ENCODE results near the gene MTFR1L.

Gene MTFR1L

GRCh38 chr1:25847929-25848328 is 28.2 kb downstream of the MTFR1L start:
- TF ChIP-seq ZNF384 (IDR thresholded peaks at IDR 0.05) = no peak
- no peak for TF ChIP-seq CTBP1 (IDR thresholded peaks at IDR 0.05; ENCODE audit: borderline replicate concordance)
- no peak for TF ChIP-seq TARDBP (IDR thresholded peaks at IDR 0.05)
- no peak for TF ChIP-seq PKNOX1 (IDR thresholded peaks at IDR 0.05)
- ChIA-PET CTCF (interaction anchor here (0.7 kb wide), 1 partner anchor 363 kb away, joined by 10 read pairs; no protein-coding TSS in a partner anchor), POLR2A (interaction anchor here (2.0 kb wide), 1 partner anchor 10 kb away, joined by 5 read pairs; no protein-coding TSS in a partner anchor)
- no peak for DNase-seq (ENCODE audit: extremely low spot score)

DNA sequence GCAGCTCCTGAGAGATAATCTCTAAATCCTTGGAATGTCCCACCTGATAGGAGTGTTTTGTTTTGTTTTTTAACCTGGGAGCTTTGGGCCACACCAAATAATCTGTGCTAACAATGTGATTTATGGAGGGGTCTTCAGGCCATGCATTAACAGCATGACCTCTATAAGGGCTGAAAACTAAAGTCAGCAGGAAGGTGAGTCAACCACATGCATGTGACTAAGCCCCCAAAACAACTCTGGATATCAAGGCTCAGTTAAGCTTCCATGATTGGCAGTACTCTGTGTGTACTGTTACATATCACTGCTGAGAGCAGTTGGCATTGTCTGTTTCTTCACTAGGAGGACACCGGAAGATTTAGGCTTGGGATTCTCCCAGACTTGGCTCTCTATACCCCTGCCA is 28.8 kb downstream of the MTFR1L start:
- POLR2A ChIA-PET = interaction anchor here (2.0 kb wide), 1 partner anchor 10 kb away, joined by 5 read pairs; no protein-coding TSS in a partner anchor

DNA sequence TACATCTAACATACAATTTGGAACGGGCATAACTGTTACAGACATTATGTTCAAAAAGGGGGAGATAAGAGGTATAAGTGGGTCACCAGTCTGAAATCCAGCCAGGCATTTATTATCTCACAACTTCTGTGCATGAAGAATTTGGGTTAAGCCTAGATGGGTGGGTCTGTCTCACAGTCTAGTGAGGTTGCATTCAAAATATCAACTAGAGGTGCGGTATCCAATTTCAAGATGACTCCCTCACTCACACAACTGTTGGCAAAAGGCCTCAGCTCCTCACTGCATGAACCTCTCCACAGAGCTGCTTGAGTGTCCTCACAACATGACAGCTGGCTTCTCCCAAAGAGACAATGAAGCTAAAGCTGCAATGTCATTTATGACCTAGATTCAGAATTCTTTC is 34.8 kb downstream of the MTFR1L start:
- TF ChIP-seq LEF1 (IDR thresholded peaks at IDR 0.05; ENCODE audit: borderline replicate concordance) = no peak
- TF ChIP-seq FOXK2 (IDR thresholded peaks at IDR 0.05) = no peak
- TF ChIP-seq CTBP1 (IDR thresholded peaks at IDR 0.05; ENCODE audit: borderline replicate concordance) = no peak
- TF ChIP-seq PKNOX1 (IDR thresholded peaks at IDR 0.05) = no peak
- TF ChIP-seq FOXA1 (IDR thresholded peaks at IDR 0.05) = no peak
- TF ChIP-seq ELF4 (IDR thresholded peaks at IDR 0.05) = no peak
- no peak for TF ChIP-seq NFRKB (IDR thresholded peaks at IDR 0.05)
- TF ChIP-seq TARDBP (IDR thresholded peaks at IDR 0.05) = no peak
- no peak for TF ChIP-seq L3MBTL2 (conservative IDR thresholded peaks at IDR 0.05)
- no peak for TF ChIP-seq SP1 (IDR thresholded peaks at IDR 0.05)
- no peak for TF ChIP-seq ZNF384 (IDR thresholded peaks at IDR 0.05)
- TF ChIP-seq HDGF (IDR thresholded peaks at IDR 0.05; ENCODE audit: borderline replicate concordance) = no peak
- TF ChIP-seq ARNT (IDR thresholded peaks at IDR 0.05) = no peak
- TF ChIP-seq FOXM1 (IDR thresholded peaks at IDR 0.05; ENCODE audit: borderline replicate concordance) = no peak
- no peak for TF ChIP-seq BHLHE40 (IDR thresholded peaks at IDR 0.05; ENCODE audit: borderline replicate concordance)
- no peak for TF ChIP-seq SUZ12 (IDR thresholded peaks at IDR 0.05)
- ChIA-PET CTCF (interaction anchor here (0.6 kb wide), 1 partner anchor 175 kb away, joined by 3 read pairs; no protein-coding TSS in a partner anchor), POLR2A (no interaction called here)
- no peak for DNase-seq (ENCODE audit: extremely low spot score)

More for the DNA sequence above, 28.8 kb downstream of the MTFR1L start:
- CTCF ChIA-PET = interaction anchor here (0.6 to 0.7 kb wide), 3 partner anchors 40 to 1537 kb away, joined by 4 to 10 read pairs (median 4); no protein-coding TSS in a partner anchor
- DNase-seq (ENCODE audit: extremely low spot score) = no peak
- TF ChIP-seq PKNOX1 (IDR thresholded peaks at IDR 0.05) (peak; percentile 8; the same call in 1 of the 2 replicates), HDGF (IDR thresholded peaks at IDR 0.05; ENCODE audit: borderline replicate concordance) (no peak)

DNA sequence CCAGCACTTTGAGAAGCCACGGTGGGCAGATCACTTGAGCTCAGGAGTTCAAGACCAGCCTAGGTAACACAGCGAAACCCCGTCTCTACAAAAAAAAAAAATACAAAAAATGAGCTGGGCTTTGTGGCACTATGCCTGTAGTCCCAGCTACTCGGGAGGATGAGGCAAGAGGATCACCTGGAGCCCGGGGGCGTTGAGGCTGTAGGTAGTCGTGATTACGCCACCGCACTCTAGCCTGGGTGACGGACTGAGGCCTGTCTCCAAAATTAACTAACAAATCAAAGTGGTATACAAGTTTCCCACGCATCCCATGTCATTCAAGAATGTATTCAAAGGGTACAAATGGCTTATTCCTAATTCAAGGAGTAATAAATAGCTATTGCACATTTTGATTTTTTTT is 37.1 kb downstream of the MTFR1L start:
- CTCF ChIA-PET = no interaction called here
- POLR2A ChIA-PET = interaction anchor here (2.1 kb wide), 1 partner anchor 141 kb away, joined by 7 read pairs; the partner anchor contains the start of gene PAFAH2
- TF ChIP-seq HDGF (IDR thresholded peaks at IDR 0.05; ENCODE audit: borderline replicate concordance) = no peak
- no peak for TF ChIP-seq ELF4 (IDR thresholded peaks at IDR 0.05)
- no peak for TF ChIP-seq FOXA1 (IDR thresholded peaks at IDR 0.05)
- TF ChIP-seq FOXM1 (IDR thresholded peaks at IDR 0.05; ENCODE audit: borderline replicate concordance) = no peak
- no peak for TF ChIP-seq FOXK2 (IDR thresholded peaks at IDR 0.05)
- TF ChIP-seq LEF1 (IDR thresholded peaks at IDR 0.05; ENCODE audit: borderline replicate concordance) = no peak
- no peak for DNase-seq (ENCODE audit: extremely low spot score)

GRCh38 chr1:25858494-25858893 is 38.7 kb downstream of the MTFR1L start:
- TF ChIP-seq ZNF384 (IDR thresholded peaks at IDR 0.05) (no peak), HDGF (IDR thresholded peaks at IDR 0.05; ENCODE audit: borderline replicate concordance) (no peak), FOXA1 (IDR thresholded peaks at IDR 0.05) (no peak), TARDBP (IDR thresholded peaks at IDR 0.05) (no peak), CTBP1 (IDR thresholded peaks at IDR 0.05; ENCODE audit: borderline replicate concordance) (no peak), LEF1 (IDR thresholded peaks at IDR 0.05; ENCODE audit: borderline replicate concordance) (no peak), NFRKB (IDR thresholded peaks at IDR 0.05) (no peak), FOXK2 (IDR thresholded peaks at IDR 0.05) (no peak), FOXM1 (IDR thresholded peaks at IDR 0.05; ENCODE audit: borderline replicate concordance) (no peak), ARNT (IDR thresholded peaks at IDR 0.05) (no peak), PKNOX1 (IDR thresholded peaks at IDR 0.05) (no peak)
- DNase-seq (ENCODE audit: extremely low spot score) = no peak
- ChIA-PET CTCF (interaction anchor here (0.5 kb wide), 1 partner anchor 371 kb away, joined by 3 read pairs; no protein-coding TSS in a partner anchor), POLR2A (interaction anchor here (0.8 to 2.1 kb wide), 4 partner anchors 9 to 139 kb away, joined by 3 to 7 read pairs (median 4); partner anchors contain the start of genes PAFAH2 and PAQR7)

Measured in HEK293T (cell line).